ENCODE measurements around the gene CHRM3. TPM values are rescaled to one million over a fixed set of nuclear protein-coding genes. Genes with fewer than 3 reads are reported as not detected.

Gene CHRM3
- total RNA-seq, 1 experiment from 2014 or later: 4.2 TPM

GRCh38 chr1:239348635-239349353 is 37.6 kb upstream of the CHRM3 start:
- H3K79me2 ChIP-seq (ENCODE audit: insufficient read depth, low read length): peaks cover 2% of the 10 kb centered on the region; the same call in 1 of the 2 replicates
- H3K27ac ChIP-seq (ENCODE audit: insufficient read length, low read depth, low read length): no peak overlapping the region
- no peak overlapping the region for H2BK20ac ChIP-seq (ENCODE audit: low read depth, low read length, poor library complexity, severe bottlenecking)
- H2BK5ac ChIP-seq (ENCODE audit: insufficient read length, low read length): no peak overlapping the region
- H3K27ac Mint-ChIP-seq: no peak overlapping the region
- H4K5ac ChIP-seq (ENCODE audit: insufficient read length, low read depth, low read length): no peak overlapping the region
- H3K56ac ChIP-seq (ENCODE audit: insufficient read length, low read depth, low read length): no peak overlapping the region
- no peak overlapping the region for H3K23ac ChIP-seq (ENCODE audit: insufficient read length, low read depth, low read length)
- no peak overlapping the region for H2BK120ac ChIP-seq (ENCODE audit: low read depth, low read length, poor library complexity, severe bottlenecking)
- no peak overlapping the region for H3K4me2 ChIP-seq (ENCODE audit: insufficient read depth, insufficient read length, low read length)
- no peaks in the 10 kb centered on the region for H3K27me3 Mint-ChIP-seq (ENCODE audit: low read depth)
- no peak overlapping the region for H4K91ac ChIP-seq (ENCODE audit: insufficient read length, low read depth, low read length)
- no peak overlapping the region for H2AK5ac ChIP-seq (ENCODE audit: insufficient read length, low read length)
- no peak overlapping the region for H3K4ac ChIP-seq (ENCODE audit: low read depth, low read length)
- no peaks in the 10 kb centered on the region for H3K9me3 ChIP-seq (ENCODE audit: control insufficient read depth, low read depth, low read length)
- H3K18ac ChIP-seq (ENCODE audit: insufficient read length, low read depth, low read length): no peak overlapping the region
- TF ChIP-seq CTCF (conservative IDR thresholded peaks at IDR 0.05): no peak
- no peaks in the 10 kb centered on the region for H3K4me1 Mint-ChIP-seq
- H3K4me3 Mint-ChIP-seq: no peak overlapping the region
- H3K23me2 ChIP-seq (ENCODE audit: insufficient read length, low read depth, low read length, poor library complexity, severe bottlenecking): no peaks in the 10 kb centered on the region
- no peak overlapping the region for H2BK15ac ChIP-seq (ENCODE audit: low read depth, low read length)
- no peaks in the 10 kb centered on the region for H3K9me3 Mint-ChIP-seq
- H3K79me1 ChIP-seq (ENCODE audit: insufficient read depth, low read depth, low read length, poor library complexity, severe bottlenecking): no peaks in the 10 kb centered on the region
- WGBS (ENCODE audit: extremely low coverage, insufficient read length, low lambda C conversion rate): no CpG with 5 or more reads among the region's 6 CpGs
- no peaks in the 10 kb centered on the region for H3K36me3 Mint-ChIP-seq (ENCODE audit: insufficient read depth in 1 of 3, low read depth in 3 of 3)
- no peak overlapping the region for H2BK12ac ChIP-seq (ENCODE audit: insufficient read length, low read depth, low read length)
- H3T11ph ChIP-seq (ENCODE audit: low read length): no peak overlapping the region
- no peak overlapping the region for H4K8ac ChIP-seq (replicated peaks; ENCODE audit: insufficient read length, low read depth, low read length)
- H3K14ac ChIP-seq (ENCODE audit: insufficient read depth, low read length): no peak overlapping the region
- no peaks in the 10 kb centered on the region for H4K20me1 ChIP-seq (ENCODE audit: control insufficient read depth, insufficient read depth, insufficient read length)
- H3K9ac ChIP-seq (ENCODE audit: extremely low read depth, insufficient read length, low read length): no peak overlapping the region
- H3K27me3 ChIP-seq (ENCODE audit: insufficient read depth, low read length): no peaks in the 10 kb centered on the region
- no peak overlapping the region for H2AFZ ChIP-seq (ENCODE audit: low read length)
- no peak for DNase-seq
- H3K4me1 ChIP-seq (ENCODE audit: insufficient read depth, low read length): no peaks in the 10 kb centered on the region

Measured in H9 (cell line).